ENCODE data around the gene HPCAL1. TPM values are rescaled to one million over a fixed set of nuclear protein-coding genes. Genes with fewer than 3 reads are reported as not detected.
A peak's percentile ranks its signal among the peaks of the same experiment; 100 is the strongest.

Gene HPCAL1
- total and polyA plus RNA-seq, 8 donors, result 58.1 to 108 (median 72.1) TPM

DNA sequence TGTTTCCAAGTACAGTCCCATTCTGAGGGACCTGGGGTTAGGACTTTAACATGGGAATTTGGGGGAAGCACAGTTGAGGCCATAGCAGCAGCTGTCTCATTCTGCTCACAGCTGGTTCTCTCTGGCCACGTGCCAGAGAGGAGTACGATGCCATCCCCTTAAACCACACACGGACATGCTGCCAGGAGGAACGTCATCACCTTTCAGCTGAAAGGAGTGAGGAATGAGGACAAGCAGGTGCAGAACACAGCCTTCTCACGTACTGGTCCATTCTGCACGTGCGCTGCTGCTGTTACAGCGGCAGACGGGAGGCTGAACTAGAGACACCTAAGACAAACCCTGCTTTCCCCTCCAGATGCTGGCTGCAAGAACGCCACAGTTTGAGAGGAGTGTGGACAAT, 111.9 kb downstream of the HPCAL1 start:
- intact Hi-C loops (cut with DNase I), result no loop called here
- DNase-seq (no peak), ATAC-seq (no peak)
- H3K4me1 ChIP-seq, result peaks cover 0 to 23% of the 10 kb centered on the region in 2 donors
- TF ChIP-seq CTCF (IDR thresholded peaks at IDR 0.05), result no peak
- no peaks in the 10 kb centered on the region for H3K27me3 ChIP-seq
- H3K4me3 ChIP-seq, result no peak overlapping the region
- peaks cover 0 to 25% of the 10 kb centered on the region in 2 donors for H3K36me3 ChIP-seq
- H3K27ac ChIP-seq, result no peak overlapping the region
- no peaks in the 10 kb centered on the region for H3K9me3 ChIP-seq

DNA sequence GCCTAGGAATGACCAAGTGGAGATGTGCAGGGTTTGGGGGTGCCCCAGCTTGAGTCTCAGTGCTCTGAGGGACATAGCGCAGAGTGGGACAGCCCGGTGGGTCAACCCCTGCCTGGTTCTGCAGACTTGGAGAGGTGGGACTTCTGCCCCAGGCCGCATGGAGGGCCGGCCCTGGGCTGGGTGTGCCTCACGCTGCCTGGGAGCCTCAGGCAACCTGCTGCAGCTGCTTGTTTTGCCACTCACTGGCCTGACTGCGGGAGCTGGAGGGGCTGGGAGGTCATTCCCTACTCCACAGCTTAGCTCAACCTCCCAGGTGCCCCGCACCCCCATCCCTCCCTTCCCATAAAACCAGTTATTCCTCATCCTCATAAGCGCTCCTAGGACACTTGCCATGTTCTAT, 112.3 kb downstream of the HPCAL1 start:
- Histone ChIP-seq H3K27me3 (no peaks in the 10 kb centered on the region), H3K27ac (no peak overlapping the region), H3K9me3 (no peaks in the 10 kb centered on the region), H3K4me3 (no peak overlapping the region), H3K36me3 (peaks cover 0 to 29% of the 10 kb centered on the region in 2 donors), H3K4me1 (peaks cover 0 to 18% of the 10 kb centered on the region in 2 donors)
- ATAC-seq, result no peak
- no peak for TF ChIP-seq CTCF (IDR thresholded peaks at IDR 0.05)
- DNase-seq, result no peak
- intact Hi-C loops (cut with DNase I), result no loop called here

DNA sequence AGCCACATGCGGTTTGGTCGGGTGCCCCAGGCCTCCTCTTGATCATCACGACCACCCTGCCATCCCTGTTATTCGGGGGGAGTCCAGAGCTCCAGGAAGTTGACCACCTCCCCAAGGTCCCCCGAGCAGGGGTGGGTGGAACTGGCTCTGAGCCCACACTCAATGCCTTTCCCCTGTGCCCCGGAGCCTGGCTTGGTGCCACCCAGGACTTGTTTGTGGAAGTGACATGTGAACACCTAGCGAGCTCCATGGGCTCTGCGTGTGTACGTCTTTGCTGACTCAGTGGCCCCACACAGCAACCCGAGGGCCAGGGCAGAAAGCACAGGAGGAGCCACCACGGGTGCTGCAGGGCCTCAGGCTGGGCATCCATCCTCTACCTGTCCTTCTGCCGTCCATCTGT, 112.9 kb downstream of the HPCAL1 start:
- intact Hi-C loops (cut with DNase I), result no loop called here
- H3K27ac ChIP-seq, result no peak overlapping the region
- DNase-seq (peak in 1 of 4 donors; percentile 31), ATAC-seq (no peak)
- H3K4me1 ChIP-seq, result peaks cover 0 to 12% of the 10 kb centered on the region in 2 donors
- no peak for TF ChIP-seq CTCF (IDR thresholded peaks at IDR 0.05)
- no peak overlapping the region for H3K4me3 ChIP-seq
- H3K36me3 ChIP-seq, result peaks cover 0 to 35% of the 10 kb centered on the region in 2 donors
- no peaks in the 10 kb centered on the region for H3K9me3 ChIP-seq
- H3K27me3 ChIP-seq, result no peaks in the 10 kb centered on the region

GRCh38 chr2:10417551-10418335, 115.0 kb downstream of the HPCAL1 start:
- Histone ChIP-seq H3K27me3 (no peaks in the 10 kb centered on the region), H3K9me3 (no peaks in the 10 kb centered on the region), H3K4me1 (peaks cover 0 to 6% of the 10 kb centered on the region in 2 donors), H3K27ac (no peak overlapping the region), H3K4me3 (no peak overlapping the region), H3K36me3 (peaks cover 0 to 49% of the 10 kb centered on the region in 2 donors)
- no peak for ATAC-seq
- no peak for DNase-seq
- intact Hi-C loops (cut with DNase I), result no loop called here
- no peak for TF ChIP-seq CTCF (IDR thresholded peaks at IDR 0.05)

GRCh38 chr2:10419553-10420257, 117.0 kb downstream of the HPCAL1 start:
- Histone ChIP-seq H3K9me3 (no peaks in the 10 kb centered on the region), H3K36me3 (peaks cover 0 to 61% of the 10 kb centered on the region in 2 donors), H3K27me3 (no peaks in the 10 kb centered on the region), H3K4me1 (peaks cover 0 to 3% of the 10 kb centered on the region in 2 donors), H3K4me3 (no peak overlapping the region), H3K27ac (no peak overlapping the region)
- DNase-seq, result peak in 1 of 4 donors; percentile 81
- TF ChIP-seq CTCF (IDR thresholded peaks at IDR 0.05), result no peak
- intact Hi-C loops (cut with DNase I), result no loop called here
- no peak for ATAC-seq

All from left lung (tissue), 10 donors.